Lung (tissue), 12 donors: Measurements from ENCODE around the gene SLC25A45. TPM values are rescaled to one million over a fixed set of nuclear protein-coding genes. Genes with fewer than 3 reads are reported as not detected.

Experiments used
- ATAC-seq: fragments of 200-7000 bp; cut with Tn5 transposase; one replicate; pipeline ENCODE4 v1.9.1; 2020; ENCODE audit warnings: moderate number of reproducible peaks; ENCODE audit not compliant: insufficient read depth, low FRiP score
- DNase-seq, 3 donors: peaks; one replicate each; pipeline ENCODE4 v3.0.0-alpha.2; 2013 to 2017
- H3K27ac ChIP-seq, 2 donors: one replicate each; pipeline ENCODE4 v1.5.1; 2013; ENCODE audit warnings: mild to moderate bottlenecking in 2 of 2, moderate library complexity in 2 of 2, control low read depth in 1 of 2, inconsistent platforms in 1 of 2, low read depth in 1 of 2, low read length in 1 of 2
- H3K27me3 ChIP-seq, 3 donors: one replicate each; pipeline ENCODE4 v1.5.1; 2013; ENCODE audit warnings: low read length in 2 of 3; ENCODE audit not compliant: control insufficient read depth in 3 of 3, insufficient read depth in 3 of 3
- H3K36me3 ChIP-seq, 4 donors: one replicate each; pipeline ENCODE4 v1.5.1; 2013; ENCODE audit warnings: low read length in 4 of 4, mild to moderate bottlenecking in 1 of 4, moderate library complexity in 1 of 4; ENCODE audit not compliant: control insufficient read depth in 4 of 4, insufficient read depth in 4 of 4
- H3K4me1 ChIP-seq, 5 donors: one replicate each; pipeline ENCODE4 v1.5.1; 2013; ENCODE audit warnings: low read length in 5 of 5, mild to moderate bottlenecking in 2 of 5, moderate library complexity in 1 of 5; ENCODE audit not compliant: control insufficient read depth in 5 of 5, insufficient read depth in 5 of 5
- H3K4me3 ChIP-seq: one replicate; pipeline ENCODE4 v1.5.1; 2013; ENCODE audit warnings: mild to moderate bottlenecking, control low read depth, moderate library complexity
- H3K9ac ChIP-seq, 2 donors: one replicate each; pipeline ENCODE4 v1.5.1; 2013; ENCODE audit warnings: low read length in 2 of 2, control low read depth in 1 of 2; ENCODE audit not compliant: insufficient read depth in 1 of 2
- H3K9me3 ChIP-seq, 4 donors: one replicate each; pipeline ENCODE4 v1.5.1; 2013; ENCODE audit warnings: low read length in 3 of 4, mild to moderate bottlenecking in 1 of 4, moderate library complexity in 1 of 4; ENCODE audit not compliant: control insufficient read depth in 4 of 4, insufficient read depth in 3 of 4
- CTCF ChIP-seq: IDR thresholded peaks from 2 replicates; pipeline ENCODE4 v1.5.1; 2012; ENCODE audit warnings: mild to moderate bottlenecking; ENCODE audit errors: control extremely low read depth, extremely low read depth
- WGBS, 2 donors: extraction: QIAGEN DNeasy Blood & Tissue Kit; methylation state at CpG; one replicate each; pipeline ENCODE4 v1.1.7; 2013; 5-methylcytosine and 5-hydroxymethylcytosine counted together
- polyA plus RNA-seq, 2 donors: library from polyadenylated mRNA; stranded (reverse); fragments of 200-250 nt; gene quantifications; one replicate each; pipeline ENCODE4 v1.2.1, GENCODE V29; 2013
- total RNA-seq, 2 donors: library from RNA; depleted of rRNA in 1 of 2; stranded (reverse); fragments of >200 nt in 1 of 2; gene quantifications; one replicate each; pipeline ENCODE4 v1.2.1, GENCODE V29; 2014 to 2021
- donor health status: control.
- donor health status: control.
- donor health status: Bipolar disorder and iron deficiency.
- donor health status: healthy.
- donor health status: DM: yes; HTN: yes; CAD: no.

The SLC25A45 gene
- total and polyA plus RNA-seq, 4 donors: 5.5 to 15.6 (median 8.1) TPM

GRCh38 chr11:65325435-65325834 lies 57.0 kb downstream of the SLC25A45 start:
- ATAC-seq (no peak), DNase-seq (no peak)
- no peak overlapping the region for H3K27ac ChIP-seq
- 88 to 92% methylated on average over 4 of the region's 4 CpGs for WGBS, 2 donors
- H3K9me3 ChIP-seq: no peaks in the 10 kb centered on the region
- no peak overlapping the region for H3K9ac ChIP-seq
- H3K4me3 ChIP-seq: no peak overlapping the region
- H3K4me1 ChIP-seq: peaks cover 0 to 19% (median 0%) of the 10 kb centered on the region in 5 donors
- no peaks in the 10 kb centered on the region for H3K27me3 ChIP-seq
- peaks cover 0 to 20% (median 17%) of the 10 kb centered on the region in 4 donors for H3K36me3 ChIP-seq
- no peak for TF ChIP-seq CTCF

Other genes with a start within 250 kb of the SLC25A45 start
- 10 to 100 TPM; 38.8 to 80.7 TPM for gene SYVN1, start 248.1 kb downstream of the SLC25A45 start, total RNA-seq
- gene SYVN1, start 248.1 kb downstream of the SLC25A45 start, polyA plus RNA-seq: 10 to 100 TPM; 31.6 to 36.5 TPM
- gene SPDYC, start 212.4 kb downstream of the SLC25A45 start, total RNA-seq: not detected
- not detected for gene SPDYC, start 212.4 kb downstream of the SLC25A45 start, polyA plus RNA-seq
- 100 to 1,000 TPM; 106 to 265 TPM for gene CAPN1, start 200.7 kb downstream of the SLC25A45 start, total RNA-seq
- 100 to 1,000 TPM; 128 to 144 TPM for gene CAPN1, start 200.7 kb downstream of the SLC25A45 start, polyA plus RNA-seq
- 10 to 100 TPM in 1 of 2 donors, 1 to 10 TPM in 1; 9.7 to 14.2 TPM for gene POLA2, start 120.7 kb downstream of the SLC25A45 start, total RNA-seq
- gene POLA2, start 120.7 kb downstream of the SLC25A45 start, polyA plus RNA-seq: 1 to 10 TPM; 4.5 to 9.2 TPM
- gene CDC42EP2, start 67.8 kb downstream of the SLC25A45 start, total RNA-seq: 10 to 100 TPM in 1 of 2 donors, 1 to 10 TPM in 1; 9.2 to 28.9 TPM
- gene CDC42EP2, start 67.8 kb downstream of the SLC25A45 start, polyA plus RNA-seq: 10 to 100 TPM; 23.4 to 35.0 TPM
- gene DPF2, start 48.8 kb downstream of the SLC25A45 start, total RNA-seq: 10 to 100 TPM; 44.6 to 53.2 TPM
- gene DPF2, start 48.8 kb downstream of the SLC25A45 start, polyA plus RNA-seq: 10 to 100 TPM; 21.5 to 25.0 TPM
- under 1 TPM in 1 of 2 donors, not detected in 1; 0.21 TPM for gene TIGD3, start 27.9 kb downstream of the SLC25A45 start, total RNA-seq
- under 1 TPM; 0.24 to 0.27 TPM for gene TIGD3, start 27.9 kb downstream of the SLC25A45 start, polyA plus RNA-seq
- 10 to 100 TPM; 18.5 to 39.9 TPM for gene FRMD8, start 4.0 kb upstream of the SLC25A45 start, total RNA-seq
- 10 to 100 TPM; 15.8 to 25.7 TPM for gene FRMD8, start 4.0 kb upstream of the SLC25A45 start, polyA plus RNA-seq
- 100 to 1,000 TPM; 518 to 912 TPM for gene NEAT1, start 40.2 kb upstream of the SLC25A45 start, total RNA-seq
- 1,000 to 10,000 TPM in 1 of 2 donors, 100 to 1,000 TPM in 1; 481 to 1,176 TPM for gene NEAT1, start 40.2 kb upstream of the SLC25A45 start, polyA plus RNA-seq
- gene MALAT1, start 116.4 kb upstream of the SLC25A45 start, total RNA-seq: over 10,000 TPM; 10,633 to 48,332 TPM
- 1,000 to 10,000 TPM in 1 of 2 donors, 100 to 1,000 TPM in 1; 125 to 2,965 TPM for gene MALAT1, start 116.4 kb upstream of the SLC25A45 start, polyA plus RNA-seq
- gene SCYL1, start 142.4 kb upstream of the SLC25A45 start, total RNA-seq: 10 to 100 TPM; 54.3 to 93.8 TPM
- 100 to 1,000 TPM in 1 of 2 donors, 10 to 100 TPM in 1; 79.1 to 107 TPM for gene SCYL1, start 142.4 kb upstream of the SLC25A45 start, polyA plus RNA-seq
- gene LTBP3, start 175.7 kb upstream of the SLC25A45 start, total RNA-seq: 100 to 1,000 TPM; 100 to 111 TPM
- gene LTBP3, start 175.7 kb upstream of the SLC25A45 start, polyA plus RNA-seq: 10 to 100 TPM; 39.1 to 46.6 TPM
- 10 to 100 TPM; 22.0 to 35.9 TPM for gene ZNRD2, start 187.8 kb upstream of the SLC25A45 start, total RNA-seq
- 10 to 100 TPM; 65.6 to 81.5 TPM for gene ZNRD2, start 187.8 kb upstream of the SLC25A45 start, polyA plus RNA-seq
- gene FAM89B, start 189.9 kb upstream of the SLC25A45 start, total RNA-seq: 10 to 100 TPM; 20.6 to 53.5 TPM
- gene FAM89B, start 189.9 kb upstream of the SLC25A45 start, polyA plus RNA-seq: 10 to 100 TPM; 44.4 TPM
- 100 to 1,000 TPM in 1 of 2 donors, 10 to 100 TPM in 1; 58.3 to 154 TPM for gene EHBP1L1, start 193.4 kb upstream of the SLC25A45 start, total RNA-seq
- 100 to 1,000 TPM in 1 of 2 donors, 10 to 100 TPM in 1; 49.8 to 125 TPM for gene EHBP1L1, start 193.4 kb upstream of the SLC25A45 start, polyA plus RNA-seq
- gene KCNK7, start 213.2 kb upstream of the SLC25A45 start, total RNA-seq: 1 to 10 TPM in 1 of 2 donors, under 1 TPM in 1; 0.46 to 1.1 TPM
- 1 to 10 TPM; 1.5 to 2.8 TPM for gene KCNK7, start 213.2 kb upstream of the SLC25A45 start, polyA plus RNA-seq
- 100 to 1,000 TPM in 1 of 2 donors, 10 to 100 TPM in 1; 60.0 to 108 TPM for gene MAP3K11, start 231.6 kb upstream of the SLC25A45 start, total RNA-seq
- 10 to 100 TPM; 68.5 to 80.1 TPM for gene MAP3K11, start 231.6 kb upstream of the SLC25A45 start, polyA plus RNA-seq
- 10 to 100 TPM; 13.9 to 53.8 TPM for gene PCNX3, start 233.1 kb upstream of the SLC25A45 start, total RNA-seq
- 10 to 100 TPM; 16.1 to 24.8 TPM for gene PCNX3, start 233.1 kb upstream of the SLC25A45 start, polyA plus RNA-seq